NCI-H1105 (cell line): ENCODE results near the gene DTYMK.

Source experiments
- DNase-seq: peaks from one replicate; lab custom pipeline; 2025; lab: John Stamatoyannopoulos, UW

Gene DTYMK

GRCh38 chr2:241649404-241649803 lies 37.2 kb downstream of the DTYMK start:
- no peak for DNase-seq

GRCh38 chr2:241648453-241648852 lies 38.2 kb downstream of the DTYMK start:
- DNase-seq, result no peak

GRCh38 chr2:241645915-241646645 lies 40.5 kb downstream of the DTYMK start:
- DNase-seq, result no peak

DNA sequence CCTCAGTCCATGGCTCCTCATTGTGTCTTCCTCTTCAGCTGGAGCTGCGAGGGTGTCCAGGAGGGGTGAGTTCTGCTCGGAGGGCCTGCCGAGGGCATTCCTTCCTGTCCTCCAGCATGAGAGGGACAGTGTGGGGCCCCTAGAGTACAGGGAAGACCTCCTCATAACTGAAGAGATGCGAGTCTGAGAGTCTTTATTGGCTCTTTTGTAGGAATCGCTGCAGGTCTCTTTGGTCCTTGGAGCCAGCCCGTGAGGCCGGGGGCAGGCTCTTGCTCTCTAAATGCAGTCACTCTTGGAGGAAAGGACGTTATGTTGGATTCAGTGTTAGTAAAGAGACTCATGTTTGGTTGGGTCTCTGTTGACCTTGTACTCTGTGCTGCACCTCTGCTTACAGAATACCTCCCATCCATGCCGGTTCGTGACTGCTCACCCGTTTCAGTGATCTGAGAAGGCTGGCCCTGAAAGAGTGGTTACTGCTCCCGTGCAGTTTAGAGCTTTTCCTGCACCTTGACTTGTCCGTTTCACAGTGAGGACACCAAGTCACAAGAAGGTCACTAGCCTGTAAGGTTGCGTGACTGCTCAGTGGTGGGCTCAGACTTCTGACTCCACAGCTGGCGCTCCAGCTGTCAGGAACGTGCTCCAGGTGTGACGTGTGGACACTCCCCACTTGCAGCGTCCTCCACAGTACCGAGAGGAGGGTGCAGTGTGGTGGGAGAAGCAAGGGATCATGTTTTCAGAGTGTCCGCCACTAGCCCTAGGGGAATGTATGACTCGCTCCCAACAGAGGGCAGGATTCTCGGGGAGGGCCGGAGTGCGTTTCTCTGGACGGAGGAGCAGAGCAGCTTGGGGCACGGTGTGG lies 41.3 kb downstream of the DTYMK start:
- DNase-seq, result no peak

- DNase-seq, result no peak
These were observed 45.0 kb downstream of the DTYMK start for GRCh38 chr2:241641631-241642030.

DNA sequence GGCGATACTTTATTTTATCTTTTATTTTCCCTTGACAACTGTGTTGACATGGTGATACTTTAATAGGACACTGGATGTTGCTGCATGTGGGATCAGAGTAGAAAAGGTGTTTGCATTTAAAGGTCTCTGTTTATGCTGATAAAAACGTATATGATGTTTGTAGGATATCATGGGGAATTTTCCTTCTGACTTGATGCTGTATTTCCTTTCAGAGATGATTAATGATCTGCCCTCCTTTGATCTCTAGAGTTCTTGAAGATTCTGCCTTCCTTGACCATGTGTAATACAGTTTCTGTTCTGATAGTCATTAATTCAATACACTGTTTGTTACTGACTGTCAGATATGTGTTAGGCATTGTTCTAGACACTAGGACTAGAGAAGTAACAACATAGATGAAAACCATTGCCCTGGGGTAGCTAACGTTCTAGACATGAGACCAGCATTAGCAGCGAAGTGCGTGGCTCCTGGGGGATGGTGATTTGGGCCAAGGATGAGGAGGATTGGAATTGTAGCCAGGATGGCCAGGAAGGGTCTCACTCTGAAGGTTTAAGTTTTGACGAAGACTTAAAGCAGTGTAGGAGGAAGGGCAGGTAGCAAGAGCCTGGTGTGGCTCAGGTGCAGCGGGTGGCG lies 46.3 kb downstream of the DTYMK start:
- DNase-seq, result no peak

GRCh38 chr2:241639385-241639784 lies 47.2 kb downstream of the DTYMK start:
- DNase-seq, result no peak

DNA sequence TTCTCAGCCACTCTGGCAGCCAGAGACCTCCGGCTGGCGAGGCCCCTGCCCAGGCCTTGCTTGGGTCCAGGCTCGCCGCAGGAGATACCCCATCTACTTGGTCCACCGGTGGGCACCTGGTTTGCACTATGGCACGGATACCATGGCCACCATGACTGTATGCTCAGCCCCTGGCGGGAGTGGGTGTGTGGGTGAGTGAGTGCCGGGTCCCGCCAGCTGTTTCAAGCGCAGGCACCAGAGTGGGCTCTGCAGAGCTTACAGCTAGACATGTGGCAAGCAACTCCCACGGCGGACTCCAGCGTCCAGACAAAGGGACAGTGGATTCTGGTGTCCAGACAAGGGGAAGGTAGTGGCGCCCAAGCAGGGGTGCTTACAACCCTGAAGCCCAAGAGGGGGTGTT lies 47.7 kb downstream of the DTYMK start:
- DNase-seq, result no peak

- no peak for DNase-seq
These were observed 48.6 kb downstream of the DTYMK start for GRCh38 chr2:241637795-241638660.

GRCh38 chr2:241637018-241637794 lies 49.4 kb downstream of the DTYMK start, which contains the start of the genes ATG4B and THAP4:
TSS of gene ATG4B (plus strand) at chr2:241637693. CDS start at chr2:241637715, 22 bp downstream.
TSS of gene THAP4 (minus strand) at chr2:241637158. CDS start at chr2:241637017, 141 bp downstream.
- DNase-seq, result peak; percentile 71

DNA sequence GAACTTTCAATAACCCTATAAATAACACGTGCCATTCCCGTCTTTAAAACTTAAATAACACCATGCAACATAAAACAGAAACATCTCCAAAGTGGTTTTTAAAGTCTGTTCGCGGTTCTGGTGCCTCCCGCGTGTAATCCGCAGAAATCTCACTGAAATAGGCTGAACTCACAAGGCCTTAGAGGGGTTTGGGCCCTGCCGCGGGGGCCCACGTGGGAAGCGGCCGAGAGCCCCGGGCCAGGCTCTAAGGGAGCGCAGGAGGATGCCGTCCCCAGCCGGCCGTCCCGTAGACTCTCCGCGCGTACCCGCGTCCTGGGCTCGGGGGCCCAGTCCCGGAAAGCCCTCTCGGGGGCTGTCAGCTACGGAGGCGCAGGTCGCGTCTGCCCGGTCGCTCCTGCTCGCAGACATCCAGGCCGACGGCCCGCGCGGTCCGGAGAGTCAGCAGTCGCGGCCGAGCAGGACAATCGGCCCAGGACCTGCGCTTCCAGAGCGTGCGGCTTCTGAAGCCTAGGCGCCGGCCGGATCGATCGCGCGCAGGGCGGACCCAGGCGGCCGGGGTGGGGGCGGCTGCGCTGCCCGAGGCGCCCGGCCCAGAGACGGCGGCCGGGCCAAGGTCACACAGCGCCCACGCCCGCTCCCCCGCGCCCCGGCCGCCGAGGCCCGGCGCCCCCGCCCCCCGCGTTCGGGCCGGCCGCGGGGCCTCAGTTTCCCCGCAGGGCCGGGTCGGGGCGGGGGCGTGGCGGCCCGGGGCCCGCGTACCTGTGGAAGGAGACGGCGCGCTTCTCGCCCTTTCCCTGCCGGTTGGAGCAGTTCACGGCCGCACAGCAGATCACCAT lies 50.2 kb downstream of the DTYMK start:
- DNase-seq, result no peak

DNA sequence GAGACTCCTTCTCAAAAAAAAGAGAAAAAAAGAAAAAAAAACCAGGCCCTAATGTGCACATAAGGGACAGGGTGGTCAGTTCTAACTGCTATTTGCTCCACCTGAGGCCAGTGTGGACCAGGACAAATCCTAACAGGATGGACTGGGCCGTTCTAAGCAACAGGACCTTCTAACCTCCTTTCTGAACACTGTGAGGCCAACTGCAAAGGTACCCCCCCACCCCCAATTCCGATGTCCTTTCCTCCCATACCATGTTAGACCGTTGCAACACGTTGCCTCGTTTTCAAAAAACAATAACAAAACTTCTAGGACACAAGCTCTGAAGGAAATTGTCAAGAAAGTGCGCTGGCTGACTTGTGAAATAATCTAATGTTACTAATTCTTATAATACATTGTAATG lies 50.9 kb downstream of the DTYMK start:
- DNase-seq, result no peak

DNA sequence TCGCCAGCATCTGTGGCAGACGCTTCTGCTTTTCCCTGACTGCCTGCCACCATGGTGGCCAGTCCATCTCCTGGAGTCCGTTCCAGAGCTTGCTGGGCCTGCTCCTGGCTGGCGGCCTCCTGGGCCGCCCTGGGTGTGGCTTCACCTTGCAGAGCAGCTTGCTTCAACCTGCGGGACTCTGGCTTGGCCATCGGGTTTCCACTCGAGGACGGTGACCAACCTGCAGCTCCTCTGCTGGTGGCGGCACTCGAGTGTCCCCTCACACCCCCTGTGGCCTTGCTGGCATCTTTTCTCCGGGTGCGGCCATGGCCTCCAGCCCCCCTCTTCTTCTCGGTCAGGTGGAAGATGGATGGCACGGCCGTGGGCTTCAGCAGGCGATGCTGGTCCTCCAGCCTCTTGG lies 53.1 kb downstream of the DTYMK start:
- DNase-seq, result no peak

DNA sequence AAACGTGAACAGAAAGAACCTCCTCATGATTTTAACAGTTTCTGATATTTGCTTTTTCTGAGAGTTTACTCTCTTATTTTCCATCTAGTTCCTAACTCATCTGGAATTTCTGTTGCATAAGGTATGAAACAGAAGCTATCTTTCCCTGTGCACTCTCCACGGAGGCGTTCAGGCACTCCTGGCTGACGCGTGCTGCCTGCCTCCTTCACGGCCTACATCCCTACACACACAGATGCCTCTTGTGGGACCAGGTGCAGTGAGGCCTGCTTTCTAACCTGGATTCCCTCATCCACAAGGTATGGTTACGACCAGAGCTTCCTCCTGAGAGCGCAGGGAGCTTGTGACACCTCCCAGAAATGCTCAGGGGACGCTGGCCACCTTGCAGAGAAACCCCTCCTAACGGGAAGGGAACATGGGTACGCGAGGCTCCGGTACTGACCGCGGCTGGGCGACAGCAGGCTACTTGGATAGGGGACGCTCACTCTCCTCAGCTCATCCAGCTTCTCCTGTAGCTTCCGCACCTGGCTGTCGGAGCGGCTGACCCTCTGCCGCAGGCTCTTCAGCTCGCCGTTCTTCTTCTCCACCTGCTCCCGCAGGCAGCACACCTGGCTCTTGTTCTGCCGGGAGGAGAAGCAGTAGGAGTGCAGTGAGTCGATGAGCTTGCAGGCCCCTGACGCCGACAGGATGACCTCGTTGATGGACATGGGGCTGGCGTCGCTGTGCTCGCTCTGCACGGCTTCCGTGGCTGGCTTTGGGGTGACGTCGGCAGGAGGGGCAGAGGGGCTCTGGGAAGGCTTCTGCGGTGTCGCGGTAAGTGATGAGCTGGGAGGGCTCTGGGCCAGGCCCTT lies 53.9 kb downstream of the DTYMK start:
- no peak for DNase-seq

- no peak for DNase-seq
These were observed 56.7 kb downstream of the DTYMK start for GRCh38 chr2:241629762-241630435.

DNA sequence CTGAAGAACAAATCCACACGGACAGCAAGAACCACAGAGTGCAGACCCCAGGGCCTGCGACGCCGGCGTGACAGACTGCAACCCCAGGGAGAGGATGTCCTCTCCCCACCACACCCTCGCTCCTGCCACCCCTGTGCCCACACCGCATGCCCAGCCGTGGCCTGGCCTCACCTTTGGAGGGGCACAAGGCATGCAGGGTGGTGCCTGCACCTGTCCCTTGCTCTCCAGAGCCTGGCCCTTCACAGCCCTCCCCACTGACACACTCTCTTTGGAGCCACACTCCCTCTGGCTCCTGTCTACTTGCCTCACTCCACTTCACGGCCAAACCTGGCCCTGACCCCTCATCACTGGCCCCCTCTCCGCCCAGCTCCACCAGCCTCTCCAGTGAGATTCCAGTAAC lies 58.9 kb downstream of the DTYMK start:
- no peak for DNase-seq
